Smooth muscle cell (in vitro differentiated cells): ENCODE measurements around the gene ASCC3. TPM values are rescaled to one million over a fixed set of nuclear protein-coding genes. Genes with fewer than 3 reads are reported as not detected.

Experiments used
- DNase-seq: peaks from one replicate; lab custom pipeline; 2025; ENCODE audit not compliant: unreplicated experiment; lab: John Stamatoyannopoulos, UW
- H2AFZ ChIP-seq: fragments of 200-600 bp; sonication (generic); 2 replicates; pipeline ENCODE4 v1.6.0; 2016; ENCODE audit warnings: antibody characterized with exemption, low read depth, mild to moderate bottlenecking
- H3F3A ChIP-seq: fragments of 200-600 bp; sonication (generic); 2 replicates; pipeline ENCODE4 v1.6.0; 2017; ENCODE audit warnings: antibody characterized with exemption, low read depth
- H3K27ac ChIP-seq: fragments of 200-600 bp; sonication (generic); 2 replicates; pipeline ENCODE4 v1.5.1; 2016; ENCODE audit warnings: low read depth, mild to moderate bottlenecking
- H3K27me3 ChIP-seq: fragments of 200-600 bp; sonication (generic); 2 replicates; pipeline ENCODE4 v1.6.1; 2016; ENCODE audit warnings: low read depth, mild to moderate bottlenecking
- H3K36me3 ChIP-seq: fragments of 200-600 bp; sonication (generic); 2 replicates; pipeline ENCODE4 v1.5.1; 2016; ENCODE audit warnings: low read depth
- H3K4me1 ChIP-seq: fragments of 200-600 bp; sonication (generic); 2 replicates; pipeline ENCODE4 v1.5.1; 2016; ENCODE audit warnings: low read depth
- H3K4me2 ChIP-seq: fragments of 200-600 bp; sonication (generic); 2 replicates; pipeline ENCODE4 v1.6.0; 2016; ENCODE audit warnings: mild to moderate bottlenecking
- H3K4me3 ChIP-seq: fragments of 200-600 bp; sonication (generic); 2 replicates; pipeline ENCODE4 v1.5.1; 2016; ENCODE audit warnings: mild to moderate bottlenecking
- H3K79me2 ChIP-seq: fragments of 200-600 bp; sonication (generic); 2 replicates; pipeline ENCODE4 v1.6.0; 2016; ENCODE audit warnings: low read depth, mild to moderate bottlenecking
- H3K9ac ChIP-seq: fragments of 200-600 bp; sonication (generic); 2 replicates; pipeline ENCODE4 v1.6.0; 2016; ENCODE audit warnings: low read depth
- H3K9me3 ChIP-seq: fragments of 200-600 bp; sonication (generic); replicated peaks from 2 replicates; pipeline ENCODE4 v1.5.1; 2016; ENCODE audit warnings: low read depth
- H4K20me1 ChIP-seq: fragments of 200-600 bp; sonication (generic); 2 replicates; pipeline ENCODE4 v1.6.0; 2016; ENCODE audit warnings: low read depth
- CTCF ChIP-seq: fragments of 200-600 bp; sonication (generic); IDR thresholded peaks from 2 replicates; pipeline ENCODE4 v1.5.1; 2017; ENCODE audit warnings: borderline replicate concordance, mild to moderate bottlenecking, antibody characterized with exemption; ENCODE audit not compliant: insufficient read depth, poor library complexity, severe bottlenecking
- WGBS: methylation state at CpG from one replicate; pipeline ENCODE4 v1.1.7; 2016; ENCODE audit warnings: low lambda C conversion rate; 5-methylcytosine and 5-hydroxymethylcytosine counted together
- polyA plus RNA-seq: library from polyadenylated mRNA; unstranded; fragments of >200 nt; fragmentation: Nextera tagmentation; extraction: Ambion mirVana; gene quantifications from 2 replicates; pipeline ENCODE4 v1.2.1, GENCODE V29; 2016
- total RNA-seq: library from RNA; depleted of rRNA; stranded (reverse); fragments of >200 nt; gene quantifications from 2 replicates; pipeline ENCODE4 v1.2.3, GENCODE V29; 2014

Gene ASCC3
- total and polyA plus RNA-seq, 2 experiments from 2014 or later: 59.0 to 116 TPM

- Histone ChIP-seq H2AFZ (no peak overlapping the region), H3K79me2 (no peaks in the 10 kb centered on the region), H3K4me1 (no peaks in the 10 kb centered on the region), H3F3A (no peaks in the 10 kb centered on the region), H3K27me3 (no peaks in the 10 kb centered on the region), H3K4me2 (no peak overlapping the region), H3K9me3 (no peaks in the 10 kb centered on the region), H3K4me3 (no peak overlapping the region), H3K36me3 (no peaks in the 10 kb centered on the region), H3K27ac (no peak overlapping the region), H4K20me1 (peaks cover 41% of the 10 kb centered on the region), H3K9ac (no peak overlapping the region)
- no peak for TF ChIP-seq CTCF
- WGBS: 68% methylated on average over 1 of the region's 1 CpG
- no peak for DNase-seq
Measured at GRCh38 chr6:100695445-100695844, 185.7 kb downstream of the ASCC3 start.

- TF ChIP-seq CTCF: no peak
Measured at GRCh38 chr6:100693249-100693927, 187.7 kb downstream of the ASCC3 start.

GRCh38 chr6:100691972-100692371, 189.2 kb downstream of the ASCC3 start:
- Histone ChIP-seq H4K20me1 (peaks cover 38% of the 10 kb centered on the region), H3K4me1 (no peaks in the 10 kb centered on the region), H2AFZ (no peak overlapping the region), H3K4me2 (no peak overlapping the region), H3K27me3 (no peaks in the 10 kb centered on the region), H3K79me2 (peaks cover 7% of the 10 kb centered on the region), H3F3A (peaks cover 4% of the 10 kb centered on the region), H3K9me3 (no peaks in the 10 kb centered on the region), H3K27ac (no peak overlapping the region), H3K36me3 (no peaks in the 10 kb centered on the region), H3K4me3 (no peak overlapping the region), H3K9ac (no peak overlapping the region)
- no peak for DNase-seq
- WGBS: 92% methylated on average over 2 of the region's 2 CpGs
- no peak for TF ChIP-seq CTCF

More at GRCh38 chr6:100693249-100693927, 187.7 kb downstream of the ASCC3 start:
- Histone ChIP-seq H3K4me1 (no peaks in the 10 kb centered on the region), H3K9ac (no peak overlapping the region), H4K20me1 (peaks cover 41% of the 10 kb centered on the region), H3K27ac (no peak overlapping the region), H3K27me3 (no peaks in the 10 kb centered on the region), H3K4me3 (no peak overlapping the region), H3F3A (no peaks in the 10 kb centered on the region), H3K79me2 (peaks cover 7% of the 10 kb centered on the region), H3K9me3 (no peaks in the 10 kb centered on the region), H3K4me2 (no peak overlapping the region), H3K36me3 (no peaks in the 10 kb centered on the region), H2AFZ (no peak overlapping the region)
- DNase-seq: no peak
- 96% methylated on average over 1 of the region's 1 CpG for WGBS

DNA sequence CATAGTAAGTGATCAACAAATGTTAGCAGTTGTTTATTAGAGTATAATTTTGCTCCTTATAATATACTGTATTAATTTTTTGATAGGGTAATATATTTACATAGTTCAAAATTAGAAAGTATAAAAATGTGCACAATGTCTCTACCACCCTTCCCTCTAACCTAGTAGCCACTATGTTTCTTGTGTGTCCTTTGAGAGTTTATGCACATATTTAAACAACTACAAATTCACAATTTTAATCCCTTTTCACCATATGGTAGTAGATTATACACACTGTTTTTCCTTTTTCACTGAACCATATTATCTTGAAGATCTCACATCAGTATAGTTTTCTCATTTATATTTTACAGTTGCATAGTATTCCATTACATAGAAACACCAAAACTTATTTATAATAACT, 194.9 kb downstream of the ASCC3 start:
- no peaks in the 10 kb centered on the region for H3K9me3 ChIP-seq
- H4K20me1 ChIP-seq: peaks cover 17% of the 10 kb centered on the region
- no peak overlapping the region for H3K9ac ChIP-seq
- no peak overlapping the region for H3K27ac ChIP-seq
- no peak overlapping the region for H2AFZ ChIP-seq
- H3F3A ChIP-seq: peaks cover 4% of the 10 kb centered on the region
- DNase-seq: no peak
- H3K36me3 ChIP-seq: peaks cover 8% of the 10 kb centered on the region
- H3K4me3 ChIP-seq: no peak overlapping the region
- no peaks in the 10 kb centered on the region for H3K4me1 ChIP-seq
- H3K79me2 ChIP-seq: peaks cover 7% of the 10 kb centered on the region
- no peaks in the 10 kb centered on the region for H3K27me3 ChIP-seq
- TF ChIP-seq CTCF: no peak
- no peak overlapping the region for H3K4me2 ChIP-seq
